Neural progenitor cell (in vitro differentiated cells): ENCODE results near the gene FOXI1. TPM values are rescaled to one million over a fixed set of nuclear protein-coding genes. Genes with fewer than 3 reads are reported as not detected.

ENCODE experiments used
- DNase-seq: peaks from one replicate; pipeline ENCODE4 v3.0.0-alpha.2; 2016; ENCODE audit warnings: low spot score
- H2AFZ ChIP-seq: fragments of 200-600 bp; sonication (generic); replicated peaks from 2 replicates; pipeline ENCODE4 v1.6.1; 2016; ENCODE audit warnings: antibody characterized with exemption
- H3F3A ChIP-seq: fragments of 200-600 bp; sonication (generic); 2 replicates; pipeline ENCODE4 v1.6.1; 2016; ENCODE audit warnings: antibody characterized with exemption, low read depth
- H3K27ac ChIP-seq: fragments of 200-600 bp; sonication (generic); 2 replicates; pipeline ENCODE4 v1.5.1; 2016; ENCODE audit warnings: mild to moderate bottlenecking
- H3K27me3 ChIP-seq: fragments of 200-600 bp; sonication (generic); 2 replicates; pipeline ENCODE4 v1.6.1; 2016; ENCODE audit warnings: mild to moderate bottlenecking, moderate library complexity
- H3K36me3 ChIP-seq: fragments of 200-600 bp; sonication (generic); 2 replicates; pipeline ENCODE4 v1.5.1; 2016
- H3K4me1 ChIP-seq: fragments of 200-600 bp; sonication (generic); 2 replicates; pipeline ENCODE4 v1.6.1; 2016; ENCODE audit warnings: mixed run types
- H3K4me2 ChIP-seq: fragments of 200-600 bp; sonication (generic); 2 replicates; pipeline ENCODE4 v1.6.1; 2016
- H3K4me3 ChIP-seq: fragments of 200-600 bp; sonication (generic); 2 replicates; pipeline ENCODE4 v1.5.1; 2016
- H3K79me2 ChIP-seq: fragments of 200-600 bp; sonication (generic); 2 replicates; pipeline ENCODE4 v1.6.1; 2016; ENCODE audit warnings: low read depth
- H3K9ac ChIP-seq: fragments of 200-600 bp; sonication (generic); 2 replicates; pipeline ENCODE4 v1.6.1; 2016
- H3K9me3 ChIP-seq: fragments of 200-600 bp; sonication (generic); 2 replicates; pipeline ENCODE4 v1.5.1; 2016; ENCODE audit warnings: low read depth
- H4K20me1 ChIP-seq: fragments of 200-600 bp; sonication (generic); 2 replicates; pipeline ENCODE4 v1.6.1; 2016; ENCODE audit warnings: low read depth
- H3K27ac Mint-ChIP-seq: 3 replicates; pipeline ENCODE4 v1.8.0; 2021; ENCODE audit warnings: mixed read lengths
- H3K27me3 Mint-ChIP-seq: 2 replicates; pipeline ENCODE4 v1.8.0; 2022; ENCODE audit warnings: low read depth, mild to moderate bottlenecking, inconsistent platforms, moderate library complexity, mixed read lengths; ENCODE audit not compliant: insufficient read depth
- H3K36me3 Mint-ChIP-seq: 3 replicates; pipeline ENCODE4 v1.8.0; 2021; ENCODE audit warnings: mixed read lengths
- H3K4me1 Mint-ChIP-seq: 3 replicates; pipeline ENCODE4 v1.8.0; 2021; ENCODE audit warnings: mixed read lengths
- H3K4me3 Mint-ChIP-seq: 3 replicates; pipeline ENCODE4 v1.8.0; 2021; ENCODE audit warnings: mild to moderate bottlenecking, moderate library complexity, mixed read lengths
- H3K9me3 Mint-ChIP-seq: 3 replicates; pipeline ENCODE4 v1.8.0; 2020; ENCODE audit warnings: mixed read lengths
- EZH2 ChIP-seq: fragments of 200-600 bp; sonication (generic); IDR thresholded peaks from 2 replicates; pipeline ENCODE4 v1.6.1; 2017; ENCODE audit warnings: antibody characterized with exemption, mild to moderate bottlenecking, moderate library complexity
- EZH2phosphoT487 ChIP-seq: fragments of 200-600 bp; sonication (generic); IDR thresholded peaks from 2 replicates; pipeline ENCODE4 v1.6.1; 2017; ENCODE audit warnings: antibody characterized with exemption
- total RNA-seq: library from RNA; depleted of rRNA; stranded (reverse); fragments of >200 nt; gene quantifications from 2 replicates; pipeline ENCODE4 v1.2.3, GENCODE V29; 2015; ENCODE audit warnings: low replicate concordance
- TF ChIP-seq, protein P1 (sequence below): fragments of 200-600 bp; sonication (generic); IDR thresholded peaks from 2 replicates; pipeline ENCODE4 v1.5.1; 2017; ENCODE audit warnings: antibody characterized with exemption, mild to moderate bottlenecking

FOXI1 gene
- total RNA-seq, 1 donor from 2014 or later, result not detected

- H3K4me3 ChIP-seq, result no peak overlapping the region
- H3K27ac Mint-ChIP-seq, result no peak overlapping the region
- H3K4me1 ChIP-seq, result peaks cover 3% of the 10 kb centered on the region
- no peaks in the 10 kb centered on the region for H3K9me3 Mint-ChIP-seq
- H3K79me2 ChIP-seq, result no peaks in the 10 kb centered on the region
- no peaks in the 10 kb centered on the region for H3F3A ChIP-seq
- H2AFZ ChIP-seq, result no peak overlapping the region
- DNase-seq, result no peak
- no peaks in the 10 kb centered on the region for H4K20me1 ChIP-seq
- no peak overlapping the region for H3K9ac ChIP-seq
- no peak overlapping the region for H3K27ac ChIP-seq
- H3K4me1 Mint-ChIP-seq, result peaks cover 7% of the 10 kb centered on the region
- no peaks in the 10 kb centered on the region for H3K9me3 ChIP-seq
- H3K36me3 ChIP-seq, result no peaks in the 10 kb centered on the region
- no peaks in the 10 kb centered on the region for H3K36me3 Mint-ChIP-seq
- H3K4me3 Mint-ChIP-seq, result no peak overlapping the region
- H3K4me2 ChIP-seq, result no peak overlapping the region
- TF ChIP-seq, protein P1, sequence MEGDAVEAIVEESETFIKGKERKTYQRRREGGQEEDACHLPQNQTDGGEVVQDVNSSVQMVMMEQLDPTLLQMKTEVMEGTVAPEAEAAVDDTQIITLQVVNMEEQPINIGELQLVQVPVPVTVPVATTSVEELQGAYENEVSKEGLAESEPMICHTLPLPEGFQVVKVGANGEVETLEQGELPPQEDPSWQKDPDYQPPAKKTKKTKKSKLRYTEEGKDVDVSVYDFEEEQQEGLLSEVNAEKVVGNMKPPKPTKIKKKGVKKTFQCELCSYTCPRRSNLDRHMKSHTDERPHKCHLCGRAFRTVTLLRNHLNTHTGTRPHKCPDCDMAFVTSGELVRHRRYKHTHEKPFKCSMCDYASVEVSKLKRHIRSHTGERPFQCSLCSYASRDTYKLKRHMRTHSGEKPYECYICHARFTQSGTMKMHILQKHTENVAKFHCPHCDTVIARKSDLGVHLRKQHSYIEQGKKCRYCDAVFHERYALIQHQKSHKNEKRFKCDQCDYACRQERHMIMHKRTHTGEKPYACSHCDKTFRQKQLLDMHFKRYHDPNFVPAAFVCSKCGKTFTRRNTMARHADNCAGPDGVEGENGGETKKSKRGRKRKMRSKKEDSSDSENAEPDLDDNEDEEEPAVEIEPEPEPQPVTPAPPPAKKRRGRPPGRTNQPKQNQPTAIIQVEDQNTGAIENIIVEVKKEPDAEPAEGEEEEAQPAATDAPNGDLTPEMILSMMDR, result no peak
- TF ChIP-seq EZH2 (no peak), EZH2phosphoT487 (no peak)
- H3K27me3 ChIP-seq, result peaks cover 85% of the 10 kb centered on the region
- peaks cover 16% of the 10 kb centered on the region for H3K27me3 Mint-ChIP-seq
These were observed 1.4 kb upstream of the FOXI1 start for GRCh38 chr5:170104299-170104698.

GRCh38 chr5:170104710-170105109 lies 987 bp upstream of the FOXI1 start:
- Mint-ChIP-seq H3K36me3 (no peaks in the 10 kb centered on the region), H3K27ac (no peak overlapping the region), H3K9me3 (no peaks in the 10 kb centered on the region), H3K4me3 (no peak overlapping the region), H3K27me3 (peaks cover 13% of the 10 kb centered on the region), H3K4me1 (peaks cover 11% of the 10 kb centered on the region)
- no peaks in the 10 kb centered on the region for H3K36me3 ChIP-seq
- no peak overlapping the region for H3K27ac ChIP-seq
- H3K4me2 ChIP-seq, result no peak overlapping the region
- peaks cover 7% of the 10 kb centered on the region for H3K4me1 ChIP-seq
- no peak overlapping the region for H2AFZ ChIP-seq
- no peak for TF ChIP-seq EZH2phosphoT487
- no peak for TF ChIP-seq EZH2
- TF ChIP-seq, protein P1, result no peak
- H3K79me2 ChIP-seq, result no peaks in the 10 kb centered on the region
- no peak for DNase-seq
- H3K9ac ChIP-seq, result no peak overlapping the region
- H3K27me3 ChIP-seq, result peaks cover 85% of the 10 kb centered on the region
- H3K9me3 ChIP-seq, result no peaks in the 10 kb centered on the region
- no peaks in the 10 kb centered on the region for H3F3A ChIP-seq
- H4K20me1 ChIP-seq, result no peaks in the 10 kb centered on the region
- H3K4me3 ChIP-seq, result no peak overlapping the region

- Mint-ChIP-seq H3K4me1 (peaks cover 25% of the 10 kb centered on the region), H3K27ac (peak overlapping the region; percentile 50), H3K27me3 (peaks cover 17% of the 10 kb centered on the region), H3K9me3 (no peaks in the 10 kb centered on the region), H3K36me3 (no peaks in the 10 kb centered on the region), H3K4me3 (no peak overlapping the region)
- no peak overlapping the region for H3K4me2 ChIP-seq
- H2AFZ ChIP-seq, result no peak overlapping the region
- no peak overlapping the region for H3K27ac ChIP-seq
- H3K79me2 ChIP-seq, result no peaks in the 10 kb centered on the region
- H3K4me1 ChIP-seq, result peaks cover 24% of the 10 kb centered on the region
- H3K36me3 ChIP-seq, result no peaks in the 10 kb centered on the region
- H3K4me3 ChIP-seq, result no peak overlapping the region
- H3F3A ChIP-seq, result no peaks in the 10 kb centered on the region
- TF ChIP-seq, protein P1, result no peak
- TF ChIP-seq EZH2phosphoT487 (no peak), EZH2 (no peak)
- no peak overlapping the region for H3K9ac ChIP-seq
- DNase-seq, result no peak
- H3K27me3 ChIP-seq, result peaks cover 98% of the 10 kb centered on the region
- no peaks in the 10 kb centered on the region for H4K20me1 ChIP-seq
- no peaks in the 10 kb centered on the region for H3K9me3 ChIP-seq
These were observed 2.0 kb downstream of the FOXI1 start for GRCh38 chr5:170107674-170108073.
